ENCODE measurements around the gene CNTNAP5. TPM values are rescaled to one million over a fixed set of nuclear protein-coding genes. Genes with fewer than 3 reads are reported as not detected.

CNTNAP5 gene
- total RNA-seq, 1 experiment from 2014 or later: not detected

DNA sequence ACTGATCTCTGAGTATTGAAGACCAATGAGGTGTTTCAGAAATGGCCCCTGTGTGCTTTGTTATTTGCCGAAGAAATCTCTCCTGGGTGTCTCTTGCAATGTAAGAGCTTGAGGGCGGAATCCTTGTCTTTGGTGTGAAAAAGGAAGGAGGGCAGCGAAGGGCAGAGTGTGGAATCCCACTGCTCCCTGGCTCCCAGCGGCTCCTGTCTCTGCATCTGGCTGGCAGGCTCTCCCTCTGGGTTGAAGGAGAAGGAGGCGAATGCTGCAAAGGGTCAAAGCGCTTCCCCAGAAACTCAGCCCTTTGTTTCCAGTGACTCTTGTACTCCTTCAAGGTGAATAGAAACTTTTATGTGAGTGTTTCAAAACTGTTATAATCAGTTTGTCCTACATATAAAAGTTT lies 457.5 kb downstream of the CNTNAP5 start:
- H3K36me3 Mint-ChIP-seq (ENCODE audit: insufficient read depth, unreplicated experiment): no peaks in the 10 kb centered on the region
- TF ChIP-seq, protein P1, sequence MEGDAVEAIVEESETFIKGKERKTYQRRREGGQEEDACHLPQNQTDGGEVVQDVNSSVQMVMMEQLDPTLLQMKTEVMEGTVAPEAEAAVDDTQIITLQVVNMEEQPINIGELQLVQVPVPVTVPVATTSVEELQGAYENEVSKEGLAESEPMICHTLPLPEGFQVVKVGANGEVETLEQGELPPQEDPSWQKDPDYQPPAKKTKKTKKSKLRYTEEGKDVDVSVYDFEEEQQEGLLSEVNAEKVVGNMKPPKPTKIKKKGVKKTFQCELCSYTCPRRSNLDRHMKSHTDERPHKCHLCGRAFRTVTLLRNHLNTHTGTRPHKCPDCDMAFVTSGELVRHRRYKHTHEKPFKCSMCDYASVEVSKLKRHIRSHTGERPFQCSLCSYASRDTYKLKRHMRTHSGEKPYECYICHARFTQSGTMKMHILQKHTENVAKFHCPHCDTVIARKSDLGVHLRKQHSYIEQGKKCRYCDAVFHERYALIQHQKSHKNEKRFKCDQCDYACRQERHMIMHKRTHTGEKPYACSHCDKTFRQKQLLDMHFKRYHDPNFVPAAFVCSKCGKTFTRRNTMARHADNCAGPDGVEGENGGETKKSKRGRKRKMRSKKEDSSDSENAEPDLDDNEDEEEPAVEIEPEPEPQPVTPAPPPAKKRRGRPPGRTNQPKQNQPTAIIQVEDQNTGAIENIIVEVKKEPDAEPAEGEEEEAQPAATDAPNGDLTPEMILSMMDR (IDR thresholded peaks at IDR 0.05; ENCODE audit: unreplicated experiment): no peak

DNA sequence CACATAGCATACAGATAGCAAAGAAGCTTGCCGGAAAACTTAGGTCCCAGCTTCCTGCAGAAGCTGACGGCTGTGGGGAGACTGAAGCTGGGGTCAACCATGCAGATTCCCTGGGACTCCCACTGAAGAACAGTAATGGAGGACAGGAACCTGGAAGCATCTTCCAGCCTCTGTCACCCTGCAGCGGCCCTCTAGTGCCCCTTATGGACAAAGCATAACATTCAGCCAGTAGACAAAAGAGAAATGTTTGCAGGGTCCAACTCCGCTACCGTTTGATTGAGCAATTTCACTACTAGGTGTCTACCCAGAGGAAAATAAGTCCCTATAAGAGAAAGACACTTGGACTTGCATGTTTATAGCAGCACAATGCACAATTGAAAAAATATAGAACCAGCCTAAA lies 460.6 kb downstream of the CNTNAP5 start:
- Mint-ChIP-seq H3K4me3 (ENCODE audit: low read depth, unreplicated experiment) (no peak overlapping the region), H3K27me3 (ENCODE audit: unreplicated experiment) (no peaks in the 10 kb centered on the region), H3K4me1 (ENCODE audit: low read depth, unreplicated experiment) (no peaks in the 10 kb centered on the region), H3K27ac (ENCODE audit: unreplicated experiment) (no peak overlapping the region), H3K36me3 (ENCODE audit: insufficient read depth, unreplicated experiment) (no peaks in the 10 kb centered on the region), H3K9me3 (ENCODE audit: low read depth, unreplicated experiment) (peaks cover 9% of the 10 kb centered on the region)
- intact Hi-C loops (cut with micrococcal nuclease; ENCODE audit: unreplicated experiment): no loop called here
- CTCF ChIA-PET: no interaction called here
- BruUV-seq (replicated peaks): no TSS peak
- TF ChIP-seq, protein P1 (IDR thresholded peaks at IDR 0.05; ENCODE audit: unreplicated experiment): no peak
- no peak for DNase-seq

More for the DNA sequence above, 457.5 kb downstream of the CNTNAP5 start:
- CTCF ChIA-PET: no interaction called here
- H3K27me3 Mint-ChIP-seq (ENCODE audit: unreplicated experiment): no peaks in the 10 kb centered on the region
- no TSS peak for BruUV-seq (replicated peaks)
- no peak overlapping the region for H3K27ac Mint-ChIP-seq (ENCODE audit: unreplicated experiment)
- H3K9me3 Mint-ChIP-seq (ENCODE audit: low read depth, unreplicated experiment): peaks cover 11% of the 10 kb centered on the region
- intact Hi-C loops (cut with micrococcal nuclease; ENCODE audit: unreplicated experiment): no loop called here
- H3K4me1 Mint-ChIP-seq (ENCODE audit: low read depth, unreplicated experiment): no peaks in the 10 kb centered on the region
- H3K4me3 Mint-ChIP-seq (ENCODE audit: low read depth, unreplicated experiment): no peak overlapping the region
- DNase-seq: no peak

DNA sequence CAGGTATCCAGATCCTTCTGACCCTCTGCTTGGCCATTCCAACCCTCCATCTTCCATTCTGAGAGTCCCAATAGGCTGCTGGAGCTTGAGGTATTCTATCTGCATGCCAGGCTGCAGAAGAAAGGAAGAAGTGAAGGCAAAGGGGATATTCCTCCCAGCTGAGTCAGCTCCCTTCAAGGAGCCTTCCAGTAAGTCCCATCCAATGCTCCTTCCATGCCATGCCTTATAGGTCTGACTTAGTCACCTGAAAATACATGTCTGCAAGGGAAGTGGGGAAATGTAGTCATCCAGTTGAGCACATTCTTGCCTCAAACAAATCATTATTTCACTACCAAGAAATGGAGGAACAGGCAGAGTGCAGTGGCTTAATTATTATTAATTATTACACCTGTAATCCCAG lies 464.6 kb downstream of the CNTNAP5 start:
- BruUV-seq (replicated peaks): no TSS peak
- Mint-ChIP-seq H3K36me3 (ENCODE audit: insufficient read depth, unreplicated experiment) (no peaks in the 10 kb centered on the region), H3K4me3 (ENCODE audit: low read depth, unreplicated experiment) (no peak overlapping the region), H3K9me3 (ENCODE audit: low read depth, unreplicated experiment) (peaks cover 5% of the 10 kb centered on the region), H3K27ac (ENCODE audit: unreplicated experiment) (no peak overlapping the region), H3K4me1 (ENCODE audit: low read depth, unreplicated experiment) (no peaks in the 10 kb centered on the region), H3K27me3 (ENCODE audit: unreplicated experiment) (no peaks in the 10 kb centered on the region)
- DNase-seq: no peak
- TF ChIP-seq, protein P1 (IDR thresholded peaks at IDR 0.05; ENCODE audit: unreplicated experiment): no peak
- CTCF ChIA-PET: interaction anchor here (0.7 kb wide), 1 partner anchor 184 kb away, joined by 7 read pairs; no protein-coding TSS in a partner anchor
- intact Hi-C loops (cut with micrococcal nuclease; ENCODE audit: unreplicated experiment): no loop called here

DNA sequence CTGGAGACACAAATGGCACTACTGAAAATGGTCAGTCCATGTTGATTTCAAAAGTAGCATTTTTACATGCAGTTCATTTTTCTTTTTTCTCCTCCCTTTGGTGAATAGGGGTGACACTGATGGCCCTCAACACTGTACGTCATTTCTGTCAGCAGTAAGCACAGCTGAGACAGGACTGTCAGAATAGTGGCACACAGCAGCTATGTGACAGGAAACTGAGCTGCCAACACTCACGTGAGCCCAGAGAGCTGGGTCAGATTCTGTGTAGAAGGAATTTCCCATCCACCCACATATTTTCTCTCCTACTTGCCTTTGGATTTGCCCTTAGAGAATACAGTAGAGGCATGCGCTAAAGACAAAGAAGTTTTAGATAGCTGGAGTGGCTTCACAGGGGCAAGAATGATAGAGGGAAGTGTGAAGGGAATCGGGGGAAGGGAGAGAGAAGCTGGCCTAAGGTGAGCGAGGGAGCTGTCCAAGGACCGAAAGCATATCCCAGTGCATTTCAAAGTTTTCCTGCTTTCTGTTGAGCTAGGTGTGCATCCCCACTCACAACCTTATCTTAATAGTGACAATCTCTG lies 476.6 kb downstream of the CNTNAP5 start:
- no peaks in the 10 kb centered on the region for H3K27me3 Mint-ChIP-seq (ENCODE audit: unreplicated experiment)
- TF ChIP-seq, protein P1 (IDR thresholded peaks at IDR 0.05; ENCODE audit: unreplicated experiment): no peak
- CTCF ChIA-PET: no interaction called here
- no peaks in the 10 kb centered on the region for H3K36me3 Mint-ChIP-seq (ENCODE audit: insufficient read depth, unreplicated experiment)
- no peak for DNase-seq
- peaks cover 6% of the 10 kb centered on the region for H3K9me3 Mint-ChIP-seq (ENCODE audit: low read depth, unreplicated experiment)
- H3K4me1 Mint-ChIP-seq (ENCODE audit: low read depth, unreplicated experiment): no peaks in the 10 kb centered on the region
- no TSS peak for BruUV-seq (replicated peaks)
- intact Hi-C loops (cut with micrococcal nuclease; ENCODE audit: unreplicated experiment): no loop called here
- no peak overlapping the region for H3K4me3 Mint-ChIP-seq (ENCODE audit: low read depth, unreplicated experiment)
- H3K27ac Mint-ChIP-seq (ENCODE audit: unreplicated experiment): no peak overlapping the region
